Breast epithelium (tissue), 4 donors: ENCODE results near the gene ABAT. TPM values are rescaled to one million over a fixed set of nuclear protein-coding genes. Genes with fewer than 3 reads are reported as not detected.
"Not testable (repeated sequence)": the region's sequence is repeated elsewhere in the genome, so short reads cannot be mapped to it uniquely, and the experiment has no call there.

Source experiments
- DNase-seq, 2 donors: peaks; one replicate each; pipeline ENCODE4 v3.0.0-alpha.2; 2019; ENCODE audit warnings: low spot score in 2 of 2
- H3K27ac ChIP-seq, 2 donors: fragments of 200-600 bp; sonication (generic) in 1 of 2; one replicate each; pipeline ENCODE4 v1.5.1; 2016 to 2019; ENCODE audit warnings: mild to moderate bottlenecking in 1 of 2
- H3K27me3 ChIP-seq, 2 donors: fragments of 200-600 bp; sonication (generic) in 1 of 2; one replicate each; pipeline versions ENCODE4 v1.5.1 to v1.6.0; 2017 to 2019; ENCODE audit warnings: control low read depth in 1 of 2, mild to moderate bottlenecking in 1 of 2
- H3K36me3 ChIP-seq: fragments of 200-600 bp; one replicate; pipeline ENCODE4 v1.5.1; 2019
- H3K4me1 ChIP-seq, 2 donors: fragments of 200-600 bp; sonication (generic); one replicate each; pipeline ENCODE4 v1.5.1; 2016 to 2019; ENCODE audit warnings: control low read depth in 1 of 2
- H3K4me3 ChIP-seq, 3 donors: fragments of 200-600 bp; sonication (generic); 1 replicate in 2 of 3; 2 replicates in 1 of 3; pipeline ENCODE4 v1.5.1; 2016 to 2019; ENCODE audit warnings: mild to moderate bottlenecking in 3 of 3, moderate library complexity in 2 of 3
- H3K9me3 ChIP-seq, 2 donors: fragments of 200-600 bp; sonication (generic) in 1 of 2; one replicate each; pipeline ENCODE4 v1.5.1; 2016 to 2019; ENCODE audit warnings: control low read depth in 1 of 2
- CTCF ChIP-seq, 3 donors: fragments of 450-650 bp; IDR thresholded peaks; one replicate each; pipeline ENCODE4 v1.5.1; 2016 to 2017; ENCODE audit warnings: antibody characterized with exemption in 3 of 3, mild to moderate bottlenecking in 3 of 3, moderate library complexity in 3 of 3
- POLR2A ChIP-seq: fragments of 450-650 bp; IDR thresholded peaks from one replicate; pipeline ENCODE4 v1.6.1; 2016; ENCODE audit warnings: antibody characterized with exemption, mild to moderate bottlenecking, moderate library complexity
- POLR2AphosphoS5 ChIP-seq, 3 donors: sonication (generic); formaldehyde crosslinking; IDR thresholded peaks; one replicate each; pipeline ENCODE4 v1.6.1; 2017; ENCODE audit warnings: antibody characterized with exemption in 3 of 3
- intact Hi-C: fragments of 100-400 bp; cut with DNase I; formaldehyde crosslinking; loops from one replicate; pipeline ENCODE4 v1.15.1; 2023; ENCODE audit warnings: low total_unique reads
- total RNA-seq, 3 donors: library from RNA; depleted of rRNA; stranded (reverse); fragments of >200 nt; gene quantifications; one replicate each; pipeline ENCODE4 v1.1.0, GENCODE V29; 2016

ABAT gene
- total RNA-seq, 3 donors from 2014 or later: 7.5 to 12.6 (median 9.8) TPM

DNA sequence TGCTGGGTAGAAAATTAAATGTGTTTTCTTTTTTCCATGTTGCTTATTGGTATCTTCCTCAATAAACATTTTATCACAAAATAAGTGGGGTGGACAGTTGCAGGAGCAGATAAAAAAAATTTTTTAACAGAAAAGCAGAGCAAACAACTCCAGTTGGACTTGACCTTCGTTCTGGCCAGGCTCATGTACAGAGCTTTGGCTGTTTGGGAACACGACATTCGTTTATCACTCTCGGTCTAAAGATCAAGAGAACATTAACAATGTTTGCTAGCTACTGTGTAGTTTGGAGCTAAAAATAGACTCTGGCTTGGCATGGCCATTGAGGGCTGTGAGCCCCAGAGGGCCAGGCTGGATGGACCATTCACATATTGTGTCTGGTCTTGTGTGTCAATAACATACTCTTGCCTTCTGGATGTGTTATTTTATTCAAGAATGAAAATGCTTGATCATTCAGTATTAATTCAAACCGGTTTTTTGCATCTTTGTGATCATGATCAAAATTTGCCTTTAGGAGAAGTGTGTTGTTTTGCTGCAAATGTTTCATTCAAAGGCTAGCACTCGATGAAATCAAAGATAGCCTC, 66.4 kb downstream of the ABAT start:
- Histone ChIP-seq H3K27ac (no peak overlapping the region), H3K4me1 (no peaks in the 10 kb centered on the region), H3K9me3 (no peaks in the 10 kb centered on the region), H3K27me3 (no peaks in the 10 kb centered on the region), H3K4me3 (no peak overlapping the region), H3K36me3 (no peaks in the 10 kb centered on the region)
- intact Hi-C loops: no loop called here
- TF ChIP-seq CTCF (IDR thresholded peaks at IDR 0.05) (no peak), POLR2A (no peak), POLR2AphosphoS5 (IDR thresholded peaks at IDR 0.05) (no peak)
- DNase-seq: no peak

- Histone ChIP-seq H3K4me1 (no peaks in the 10 kb centered on the region), H3K4me3 (no peak overlapping the region), H3K9me3 (no peaks in the 10 kb centered on the region), H3K27ac (no peak overlapping the region), H3K36me3 (no peaks in the 10 kb centered on the region), H3K27me3 (no peaks in the 10 kb centered on the region)
- no peak for TF ChIP-seq POLR2AphosphoS5 (IDR thresholded peaks at IDR 0.05)
- TF ChIP-seq POLR2A: no peak
- no peak for TF ChIP-seq CTCF (IDR thresholded peaks at IDR 0.05)
- intact Hi-C loops: no loop called here
- no peak for DNase-seq
Measured at GRCh38 chr16:8741636-8742035, 67.2 kb downstream of the ABAT start.

DNA sequence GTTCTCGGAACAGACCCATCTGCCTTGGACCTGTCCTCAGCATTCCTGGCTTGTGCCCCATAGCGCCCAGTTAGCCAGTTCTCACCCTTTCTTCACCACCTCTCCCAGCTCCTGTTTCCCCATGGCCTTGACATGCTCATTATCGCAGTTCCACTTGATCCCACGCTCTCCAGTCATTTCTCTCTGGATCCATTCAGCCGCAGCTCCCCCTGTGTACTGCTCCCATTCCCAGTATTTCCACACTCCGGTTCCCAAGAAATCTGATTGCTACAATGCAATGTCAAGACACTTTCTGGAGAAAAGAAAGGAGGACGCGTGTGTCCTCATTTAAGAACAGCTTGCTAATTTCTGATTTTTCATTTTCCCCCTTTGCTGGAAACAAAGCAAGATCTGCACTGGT, 67.7 kb downstream of the ABAT start:
- no peak for TF ChIP-seq CTCF (IDR thresholded peaks at IDR 0.05)
- TF ChIP-seq POLR2A: no peak
- no peak for TF ChIP-seq POLR2AphosphoS5 (IDR thresholded peaks at IDR 0.05)
- H3K4me1 ChIP-seq: no peaks in the 10 kb centered on the region
- DNase-seq: no peak
- intact Hi-C loops: no loop called here
- H3K27me3 ChIP-seq: no peaks in the 10 kb centered on the region
- no peak overlapping the region for H3K4me3 ChIP-seq
- H3K27ac ChIP-seq: no peak overlapping the region
- H3K9me3 ChIP-seq: no peaks in the 10 kb centered on the region
- no peaks in the 10 kb centered on the region for H3K36me3 ChIP-seq

GRCh38 chr16:8748944-8749343, 74.5 kb downstream of the ABAT start:
- H3K36me3 ChIP-seq, H3K27ac ChIP-seq, DNase-seq, H3K9me3 ChIP-seq, H3K4me3 ChIP-seq, H3K27me3 ChIP-seq, H3K4me1 ChIP-seq, intact Hi-C loops: not testable (repeated sequence)

GRCh38 chr16:8751481-8752311, 77.3 kb downstream of the ABAT start:
- Histone ChIP-seq H3K27me3 (no peaks in the 10 kb centered on the region), H3K9me3 (no peaks in the 10 kb centered on the region), H3K36me3 (no peaks in the 10 kb centered on the region), H3K27ac (no peak overlapping the region), H3K4me3 (no peak overlapping the region), H3K4me1 (no peaks in the 10 kb centered on the region)
- intact Hi-C loops: no loop called here
- no peak for TF ChIP-seq POLR2A
- no peak for TF ChIP-seq POLR2AphosphoS5 (IDR thresholded peaks at IDR 0.05)
- no peak for TF ChIP-seq CTCF (IDR thresholded peaks at IDR 0.05)
- DNase-seq: no peak
